NK-92 (cell line): Measurements from ENCODE around the gene RIN3.

ENCODE experiments used
- DNase-seq: peaks from one replicate; lab custom pipeline; 2025; ENCODE audit not compliant: unreplicated experiment; lab: John Stamatoyannopoulos, UW

The RIN3 gene

GRCh38 chr14:92595267-92595666, 81.7 kb downstream of the RIN3 start:
- DNase-seq = no peak

DNA sequence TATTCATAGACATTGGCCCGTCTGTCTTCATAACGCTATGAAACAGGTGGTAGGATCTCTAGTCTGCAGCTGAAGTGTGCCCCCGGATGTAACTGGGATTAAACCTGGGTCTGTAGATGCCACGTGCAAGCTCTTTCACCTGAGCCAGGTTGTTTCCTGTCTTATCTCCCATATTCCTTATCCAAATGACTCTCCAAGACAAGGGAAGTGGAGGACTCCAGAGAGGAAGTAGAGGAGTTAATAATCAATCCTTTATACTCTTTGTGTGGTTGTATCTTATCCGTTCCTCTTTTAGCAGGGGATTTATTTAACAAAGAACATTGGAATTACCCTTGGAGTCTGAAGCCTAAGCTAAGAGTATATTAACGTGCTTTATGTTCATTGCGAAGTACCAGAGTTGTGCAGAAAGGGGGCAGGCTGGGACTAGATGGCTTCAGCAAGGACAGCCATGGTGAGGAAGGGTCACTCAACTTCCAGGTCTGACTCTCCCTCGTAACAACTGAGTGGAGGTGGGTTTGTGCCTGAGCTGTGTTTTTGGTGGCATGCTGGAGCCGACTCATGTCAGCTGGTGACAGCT, 82.8 kb downstream of the RIN3 start:
- DNase-seq = no peak

GRCh38 chr14:92597906-92598905, 84.6 kb downstream of the RIN3 start:
- DNase-seq = no peak

GRCh38 chr14:92599811-92600210, 86.2 kb downstream of the RIN3 start:
- no peak for DNase-seq

DNA sequence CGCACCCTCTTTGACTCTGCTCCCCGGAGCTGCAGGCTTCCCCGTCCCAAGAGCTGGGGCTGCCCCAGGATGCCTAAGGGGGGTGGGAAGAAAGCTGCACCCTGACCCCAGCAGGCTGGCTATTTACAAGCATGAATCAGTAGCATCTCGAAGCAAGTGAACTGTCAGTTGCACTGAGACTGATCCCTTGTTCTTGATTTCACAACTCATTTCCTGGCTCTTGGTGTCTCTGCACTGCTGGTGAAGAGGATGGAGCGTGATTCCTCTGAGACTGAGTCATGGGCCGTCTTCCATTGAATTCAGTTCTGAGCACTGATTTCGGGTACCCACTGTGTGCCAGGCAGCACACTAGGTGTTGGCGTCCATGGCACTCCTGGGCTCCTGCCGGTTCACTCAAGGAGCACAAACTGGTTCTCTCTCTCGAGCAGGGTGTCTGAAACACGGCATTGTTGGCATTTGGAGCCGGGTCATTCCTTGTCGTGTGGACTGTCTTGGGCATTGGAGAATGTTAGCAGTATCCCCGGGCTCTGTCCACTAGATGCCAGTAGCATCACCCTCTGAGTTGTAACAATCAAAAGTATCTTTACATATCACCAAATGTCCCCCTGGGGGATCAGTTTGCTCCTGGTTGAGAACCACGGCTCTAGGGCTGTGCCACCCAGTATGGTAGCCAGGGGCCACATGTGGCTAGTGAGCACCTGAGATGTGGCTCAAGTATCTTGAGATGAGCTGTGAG, 86.9 kb downstream of the RIN3 start:
- DNase-seq = no peak

DNA sequence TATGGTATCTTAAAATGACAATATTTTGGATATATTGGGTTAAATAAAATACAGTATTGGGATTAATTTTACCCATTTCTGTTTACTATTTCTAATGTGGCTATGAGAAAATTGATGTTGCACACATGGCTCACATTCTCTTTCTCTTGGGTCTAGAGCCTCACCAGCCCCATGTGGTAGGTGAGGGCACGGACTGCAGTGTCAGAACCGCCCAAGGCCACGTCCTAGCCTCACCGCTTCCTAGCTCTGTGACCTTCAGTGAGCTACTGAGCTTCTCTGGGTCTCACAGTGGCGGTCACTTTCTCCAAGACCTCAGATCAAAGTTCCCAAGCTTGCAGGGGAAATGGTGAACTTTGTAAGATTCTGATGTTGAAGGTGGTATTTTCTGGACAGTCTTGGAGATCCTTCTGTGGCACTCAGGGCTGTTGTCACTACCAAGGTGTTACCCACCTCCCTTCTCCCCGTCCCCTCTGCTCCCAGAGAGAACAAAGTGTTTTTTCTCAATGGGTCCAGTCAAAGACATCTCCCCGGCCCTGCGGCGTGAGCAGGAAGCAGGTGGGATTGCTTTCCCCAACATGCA, 87.6 kb downstream of the RIN3 start:
- no peak for DNase-seq

DNA sequence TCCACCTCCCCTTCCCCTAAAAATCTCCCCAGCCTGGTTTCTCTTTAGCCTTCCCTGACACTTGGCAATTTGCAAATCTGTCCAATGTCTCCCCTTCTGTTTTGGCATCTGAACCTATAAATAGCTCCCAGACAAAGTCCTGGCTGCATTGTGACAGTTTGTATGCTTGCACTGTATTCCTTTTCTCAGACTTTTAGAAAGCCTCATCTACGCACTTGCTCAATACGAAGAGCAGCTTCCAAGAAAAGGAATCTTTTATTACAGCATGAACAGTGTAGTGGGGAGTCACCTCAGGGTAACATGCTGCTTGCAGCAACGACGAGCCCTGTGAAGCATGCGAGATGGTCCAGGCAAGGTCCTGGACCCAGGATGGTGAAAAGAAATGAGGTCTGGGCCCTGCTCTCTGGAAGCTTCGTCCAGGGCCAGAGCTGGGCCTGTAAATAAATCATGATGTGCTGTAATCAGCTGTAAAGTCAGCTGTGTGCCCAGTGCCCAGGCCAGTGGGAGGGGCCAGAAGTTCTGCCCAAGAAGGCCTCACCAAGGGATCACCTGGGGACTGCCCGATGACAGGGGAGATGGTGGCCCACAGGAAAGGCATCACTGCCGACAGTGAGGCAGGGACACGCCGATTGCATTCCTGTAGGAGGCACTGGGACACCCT, 88.3 kb downstream of the RIN3 start:
- no peak for DNase-seq

GRCh38 chr14:92603309-92604242, 90.0 kb downstream of the RIN3 start:
- no peak for DNase-seq

GRCh38 chr14:92605274-92605940, 91.8 kb downstream of the RIN3 start:
- no peak for DNase-seq

DNA sequence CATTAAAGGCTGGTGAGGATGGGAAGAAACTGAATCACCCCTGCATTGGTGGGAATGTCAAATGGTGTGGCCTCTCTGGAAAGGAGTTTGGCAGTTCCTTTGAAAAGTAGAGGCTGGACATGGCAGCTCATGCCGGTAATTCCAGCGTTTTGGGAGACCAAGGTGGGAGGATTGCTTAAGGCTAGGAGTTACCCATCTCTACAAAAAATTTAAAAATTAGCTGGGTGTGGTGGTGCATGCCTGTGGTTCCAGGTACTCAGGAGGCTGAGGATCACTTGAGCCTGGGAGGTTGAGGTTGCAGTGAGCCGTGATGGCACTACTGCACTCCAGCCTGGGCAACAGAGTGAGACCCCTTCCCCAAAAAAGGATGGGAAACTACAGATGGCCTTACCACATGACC, 93.7 kb downstream of the RIN3 start:
- no peak for DNase-seq

- DNase-seq = no peak
Observed at GRCh38 chr14:92607702-92608429, 94.3 kb downstream of the RIN3 start.

GRCh38 chr14:92609955-92610354, 96.4 kb downstream of the RIN3 start:
- DNase-seq = no peak

DNA sequence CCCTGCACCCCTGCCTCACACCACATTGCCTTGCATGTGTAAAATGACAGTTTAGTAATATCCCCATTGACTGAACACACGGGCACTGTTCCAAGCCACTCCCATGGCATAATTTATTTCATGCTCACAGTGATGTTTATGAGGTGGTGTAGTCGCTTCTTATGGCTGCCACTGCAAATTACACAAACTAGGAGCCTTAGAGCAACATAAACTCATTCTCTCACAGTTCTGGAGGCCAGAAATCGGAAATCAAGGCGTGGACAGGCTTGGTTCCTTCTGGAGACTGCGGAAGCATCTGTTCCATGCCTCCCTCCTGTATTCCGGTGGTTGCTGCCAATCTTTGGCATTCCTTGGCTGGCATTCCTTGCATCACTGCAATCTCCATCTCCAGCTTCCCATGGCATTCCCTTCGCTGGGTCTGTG, 97.3 kb downstream of the RIN3 start:
- no peak for DNase-seq

GRCh38 chr14:92613008-92613658, 99.6 kb downstream of the RIN3 start:
- no peak for DNase-seq

DNA sequence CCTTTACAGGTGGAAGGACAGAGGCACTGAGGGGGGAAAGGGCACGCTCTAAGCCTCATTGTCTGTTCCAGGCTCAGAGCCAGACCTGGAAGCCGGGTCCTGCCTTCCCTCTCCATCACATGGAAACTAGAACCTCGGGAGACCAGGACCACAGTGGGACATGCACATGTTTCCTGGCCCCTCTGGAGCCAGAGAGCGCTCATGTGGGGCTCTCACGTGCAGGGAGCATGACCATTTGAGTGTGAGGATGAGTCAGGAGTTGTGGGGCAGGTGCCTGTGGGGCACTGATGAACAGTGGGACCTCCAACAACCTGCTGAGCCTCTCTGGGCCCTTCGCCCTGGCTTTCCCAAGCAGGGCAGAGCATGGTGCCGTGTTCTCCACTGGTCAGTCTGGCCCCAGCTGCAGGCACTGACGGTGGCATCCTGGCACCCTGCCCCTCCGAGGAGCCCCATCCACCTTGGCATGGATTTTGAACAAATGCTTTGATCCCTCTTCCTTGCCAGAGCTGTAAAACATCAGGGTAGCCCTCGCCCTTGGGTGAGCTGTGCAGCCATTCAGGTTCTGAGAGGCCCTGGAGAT, 100.2 kb downstream of the RIN3 start:
- no peak for DNase-seq

GRCh38 chr14:92615451-92615850, 101.9 kb downstream of the RIN3 start:
- DNase-seq = peak; percentile 5

GRCh38 chr14:92616178-92616577, 102.6 kb downstream of the RIN3 start:
- DNase-seq = no peak

GRCh38 chr14:92617581-92617980, 104.0 kb downstream of the RIN3 start:
- no peak for DNase-seq
